ENCODE results near the gene HOXB7.

HOXB7 gene

GRCh38 chr17:48565925-48566710 lies 44.7 kb downstream of the HOXB7 start:
- DNase-seq (ENCODE audit: insufficient read length, low spot score): no peak
- no peak for TF ChIP-seq POLR2A (IDR thresholded peaks at IDR 0.05; ENCODE audit: low read depth, low read length)
- no peak for FAIRE-seq

GRCh38 chr17:48565022-48565554 lies 45.7 kb downstream of the HOXB7 start:
- no peak for TF ChIP-seq POLR2A (IDR thresholded peaks at IDR 0.05; ENCODE audit: low read depth, low read length)
- FAIRE-seq: no peak
- DNase-seq (ENCODE audit: insufficient read length, low spot score): no peak

- TF ChIP-seq POLR2A (IDR thresholded peaks at IDR 0.05; ENCODE audit: low read depth, low read length): no peak
- FAIRE-seq: no peak
Observed at GRCh38 chr17:48564188-48565021, 46.4 kb downstream of the HOXB7 start.

GRCh38 chr17:48563867-48564187 lies 47.0 kb downstream of the HOXB7 start:
- FAIRE-seq (no peak), DNase-seq (ENCODE audit: insufficient read length, low spot score) (no peak)

More at GRCh38 chr17:48564188-48565021, 46.4 kb downstream of the HOXB7 start:
- no peak for DNase-seq (ENCODE audit: insufficient read length, low spot score)

GRCh38 chr17:48563385-48563838 lies 47.4 kb downstream of the HOXB7 start:
- TF ChIP-seq POLR2A (IDR thresholded peaks at IDR 0.05; ENCODE audit: low read depth, low read length): no peak
- FAIRE-seq (no peak), DNase-seq (ENCODE audit: insufficient read length, low spot score) (no peak)

More at GRCh38 chr17:48563867-48564187, 47.0 kb downstream of the HOXB7 start:
- no peak for TF ChIP-seq POLR2A (IDR thresholded peaks at IDR 0.05; ENCODE audit: low read depth, low read length)

GRCh38 chr17:48562934-48563333 lies 47.9 kb downstream of the HOXB7 start:
- TF ChIP-seq POLR2A (IDR thresholded peaks at IDR 0.05; ENCODE audit: low read depth, low read length): no peak
- FAIRE-seq (no peak), DNase-seq (ENCODE audit: insufficient read length, low spot score) (no peak)

DNA sequence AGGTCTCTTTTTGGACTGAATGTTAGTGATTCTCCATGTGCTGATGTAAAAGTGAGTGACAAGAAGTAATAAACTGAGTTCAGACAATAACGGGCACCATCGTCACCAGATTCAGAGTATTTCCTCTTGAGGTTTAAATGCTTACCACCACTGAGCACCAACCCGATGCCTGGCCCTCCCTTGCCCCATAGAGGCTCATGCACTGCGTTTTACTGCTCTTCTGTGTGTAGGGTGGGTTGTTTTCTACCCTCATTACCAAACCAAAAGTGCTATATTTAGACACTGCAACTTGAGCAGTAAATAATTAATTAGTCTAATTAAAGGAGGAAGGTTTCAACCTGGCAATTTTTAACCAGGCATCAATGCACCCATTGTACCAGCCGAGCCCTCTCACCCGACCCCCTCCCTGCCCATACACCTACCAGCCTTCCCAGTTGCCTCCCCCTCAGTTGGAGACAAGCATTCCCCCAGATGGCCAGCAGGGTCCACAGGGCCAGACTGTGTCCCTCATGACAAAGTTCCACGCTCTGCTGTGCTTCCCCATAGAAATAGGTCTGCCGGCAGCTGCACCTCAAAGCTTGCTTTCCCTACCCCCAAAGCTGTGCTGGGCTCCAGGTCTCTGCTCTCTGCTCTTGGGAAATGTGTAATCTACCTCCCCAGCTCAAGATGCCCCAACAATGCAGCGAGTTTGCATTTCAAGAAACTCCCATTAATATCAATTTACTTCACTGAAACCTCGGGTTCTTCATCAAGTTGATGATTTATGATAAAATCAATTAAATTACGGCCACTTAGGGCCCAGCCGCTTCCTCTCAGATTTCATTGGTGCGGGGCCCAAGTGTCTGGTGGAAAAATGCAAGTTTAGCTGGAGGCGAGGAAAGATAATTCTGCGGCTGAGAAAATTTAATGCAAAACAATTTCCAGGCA lies 48.7 kb downstream of the HOXB7 start:
- TF ChIP-seq POLR2A (IDR thresholded peaks at IDR 0.05; ENCODE audit: low read depth, low read length): no peak
- no peak for DNase-seq (ENCODE audit: insufficient read length, low spot score)
- no peak for FAIRE-seq

- FAIRE-seq (no peak), DNase-seq (ENCODE audit: insufficient read length, low spot score) (no peak)
- TF ChIP-seq POLR2A (IDR thresholded peaks at IDR 0.05; ENCODE audit: low read depth, low read length): no peak
Observed at GRCh38 chr17:48559840-48560817, 50.7 kb downstream of the HOXB7 start.

DNA sequence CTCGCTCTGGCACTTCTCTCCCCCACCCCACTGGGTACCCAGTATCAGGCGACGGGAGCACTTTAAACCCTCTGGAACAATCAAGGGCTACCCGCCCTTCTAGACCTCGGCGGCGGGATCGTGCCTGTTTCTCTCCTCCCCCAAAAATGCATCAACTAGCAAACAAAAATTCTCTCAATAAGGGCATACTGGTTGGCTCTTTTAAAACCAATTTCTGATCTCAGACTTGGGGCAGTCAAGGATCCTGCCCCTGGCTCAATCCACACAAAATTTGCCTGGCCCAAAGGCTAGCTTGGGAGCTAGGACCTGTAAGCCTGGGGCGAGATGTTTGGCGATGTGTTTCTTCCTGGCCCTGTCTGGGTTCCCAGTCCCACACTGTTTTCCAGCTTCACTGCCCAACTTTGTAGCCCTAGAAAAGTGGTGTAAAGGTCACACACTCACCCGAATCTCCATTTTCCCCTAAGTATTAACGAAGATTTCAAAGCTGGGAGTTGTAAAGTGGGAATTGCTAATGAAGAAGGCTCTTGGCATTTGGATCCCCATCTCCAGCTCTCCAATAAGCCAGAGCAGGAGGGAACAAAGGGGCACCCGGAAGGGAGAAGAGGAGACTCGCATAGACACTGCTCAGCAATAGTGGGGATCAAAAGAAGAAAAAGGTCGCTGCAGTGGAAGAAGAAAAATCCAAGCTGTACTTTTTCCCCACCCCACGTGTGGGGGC lies 51.5 kb downstream of the HOXB7 start:
- FAIRE-seq (no peak), DNase-seq (ENCODE audit: insufficient read length, low spot score) (no peak)
- no peak for TF ChIP-seq POLR2A (IDR thresholded peaks at IDR 0.05; ENCODE audit: low read depth, low read length)

DNA sequence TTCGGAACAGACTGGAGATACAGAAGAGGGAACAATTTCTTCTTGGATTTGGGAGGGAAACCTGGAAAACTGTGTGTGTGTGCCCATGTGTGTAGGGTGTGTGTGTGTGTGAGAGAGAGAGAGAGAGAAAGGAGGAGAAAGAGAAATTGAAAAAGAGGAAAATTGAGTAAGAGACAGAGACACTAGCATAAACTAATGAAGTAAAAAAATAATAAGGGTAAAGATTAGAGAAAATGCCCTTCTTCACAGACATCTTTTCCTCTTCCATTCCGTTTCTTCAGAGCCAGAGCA lies 52.0 kb downstream of the HOXB7 start:
- FAIRE-seq (no peak), DNase-seq (ENCODE audit: insufficient read length, low spot score) (no peak)
- no peak for TF ChIP-seq POLR2A (IDR thresholded peaks at IDR 0.05; ENCODE audit: low read depth, low read length)

GRCh38 chr17:48558057-48558830 lies 52.6 kb downstream of the HOXB7 start:
- no peak for TF ChIP-seq POLR2A (IDR thresholded peaks at IDR 0.05; ENCODE audit: low read depth, low read length)
- DNase-seq (ENCODE audit: insufficient read length, low spot score) (no peak), FAIRE-seq (no peak)
